GM21529 (cell line): ENCODE measurements around the gene RIPPLY2.
"Not testable (repeated sequence)": the region's sequence is repeated elsewhere in the genome, so short reads cannot be mapped to it uniquely, and the experiment has no call there.

Experiments used
- ATAC-seq: cut with Tn5 transposase; IDR thresholded peaks from one replicate; pipeline ENCODE4 v1.9.1; 2021; ENCODE audit not compliant: unreplicated experiment

RIPPLY2 gene

DNA sequence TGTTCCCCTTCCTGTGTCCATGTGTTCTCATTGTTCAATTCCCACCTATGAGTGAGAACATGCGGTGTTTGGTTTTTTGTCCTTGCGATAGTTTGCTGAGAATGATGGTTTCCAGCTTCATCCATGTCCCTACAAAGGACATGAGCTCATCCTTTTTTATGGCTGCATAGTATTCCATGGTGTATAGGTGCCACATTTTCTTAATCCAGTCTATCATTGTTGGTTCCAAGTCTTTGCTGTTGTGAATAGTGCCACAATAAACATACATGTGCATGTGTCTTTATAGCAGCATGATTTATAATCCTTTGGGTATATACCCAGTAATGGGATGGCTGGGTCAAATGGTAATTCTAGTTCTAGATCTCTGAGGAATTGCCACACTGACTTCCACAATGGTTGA, 43.9 kb downstream of the RIPPLY2 start:
- ATAC-seq, result not testable (repeated sequence)

DNA sequence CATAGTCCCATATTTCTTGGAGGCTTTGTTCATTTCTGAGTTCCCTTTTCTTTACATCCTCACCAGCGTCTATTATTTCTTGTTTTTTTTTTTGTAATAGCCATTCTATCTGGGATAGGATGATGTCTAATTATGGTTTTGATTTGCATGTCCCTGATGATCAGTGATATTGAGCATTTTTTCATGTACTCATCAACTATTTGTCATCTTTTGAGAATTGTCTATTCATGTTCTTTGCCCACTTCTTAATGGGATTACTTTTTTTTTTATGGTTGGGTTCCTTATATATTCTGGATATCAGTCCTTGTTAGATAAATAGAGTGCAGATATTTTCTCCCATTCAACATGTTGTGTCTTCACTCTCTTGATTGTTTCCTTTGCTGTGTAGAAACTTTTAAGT, 48.5 kb downstream of the RIPPLY2 start:
- no peak for ATAC-seq

DNA sequence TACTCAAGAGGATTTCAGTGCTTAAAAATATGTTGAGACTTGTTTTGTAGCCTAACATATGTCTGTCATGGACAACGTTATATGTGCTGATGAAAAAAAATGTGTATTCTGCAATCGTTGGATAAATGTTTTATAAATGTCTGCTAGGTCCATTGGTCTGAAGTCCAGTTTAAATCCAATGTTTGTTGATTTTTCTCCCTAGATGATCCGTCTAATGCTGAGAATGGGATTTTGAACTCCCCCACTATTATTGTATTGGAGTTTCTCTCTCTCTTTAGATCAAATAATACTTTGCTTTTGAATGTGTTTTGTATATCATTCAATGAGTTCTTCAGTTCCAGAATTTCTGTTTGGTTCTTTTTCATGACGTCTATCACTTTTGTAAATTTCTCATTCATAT, 51.2 kb downstream of the RIPPLY2 start:
- no peak for ATAC-seq

DNA sequence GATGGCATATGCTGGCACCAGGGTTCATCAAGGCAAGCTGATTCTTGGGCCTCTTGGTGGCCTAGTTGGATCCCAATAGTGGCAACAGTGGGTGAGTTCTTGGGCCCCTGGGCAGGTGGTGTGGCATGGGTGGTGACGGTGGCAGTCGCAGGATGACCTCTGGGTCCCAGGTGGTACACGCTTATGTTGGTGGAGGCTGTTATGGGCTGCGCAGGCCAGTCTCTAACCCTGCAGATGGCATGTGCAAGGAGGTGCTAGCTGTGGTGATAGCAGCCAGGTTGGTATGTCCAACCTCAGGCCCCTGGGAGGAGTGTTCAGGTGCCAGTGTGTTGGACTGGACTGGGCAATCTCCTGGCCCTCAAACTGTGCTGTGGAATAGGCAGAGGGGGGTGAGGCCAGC, 52.5 kb downstream of the RIPPLY2 start:
- ATAC-seq, result no peak
